Epithelial cell of esophagus (primary cell): ENCODE measurements around the gene DNAH8.

Experiments used
- DNase-seq: peaks from one replicate; pipeline ENCODE4 v3.0.0; 2010; ENCODE audit warnings: low read depth
- H3K4me3 ChIP-seq: 2 replicates; pipeline ENCODE4 v1.5.1; 2011; ENCODE audit warnings: mild to moderate bottlenecking, low read length, control low read depth
- TF ChIP-seq, protein P1 (sequence below): IDR thresholded peaks from 2 replicates; pipeline ENCODE4 v1.5.1; 2011; ENCODE audit warnings: low read depth, mild to moderate bottlenecking, low read length, control low read depth, inconsistent platforms; ENCODE audit not compliant: insufficient read depth; ENCODE audit errors: missing control alignments

DNAH8 gene

DNA sequence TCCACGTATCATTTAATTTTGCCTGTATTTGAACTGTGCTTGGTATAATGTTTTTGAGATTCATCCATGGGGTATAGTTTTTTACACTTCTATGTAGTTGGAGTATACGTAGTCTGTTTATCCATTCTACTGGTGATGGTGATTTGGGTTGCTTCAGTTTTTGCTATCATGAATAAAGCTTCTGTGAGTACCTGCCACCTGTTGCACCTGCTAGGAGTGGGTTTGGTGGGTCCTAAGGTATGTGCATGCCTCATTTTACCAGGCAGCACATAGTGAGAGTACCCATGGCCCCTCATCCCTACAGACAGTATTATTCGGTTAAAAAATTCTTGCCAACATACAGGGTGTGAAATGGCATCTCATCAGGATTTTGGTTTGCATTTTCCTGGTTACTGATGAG lies 92.9 kb downstream of the DNAH8 start:
- TF ChIP-seq, protein P1, sequence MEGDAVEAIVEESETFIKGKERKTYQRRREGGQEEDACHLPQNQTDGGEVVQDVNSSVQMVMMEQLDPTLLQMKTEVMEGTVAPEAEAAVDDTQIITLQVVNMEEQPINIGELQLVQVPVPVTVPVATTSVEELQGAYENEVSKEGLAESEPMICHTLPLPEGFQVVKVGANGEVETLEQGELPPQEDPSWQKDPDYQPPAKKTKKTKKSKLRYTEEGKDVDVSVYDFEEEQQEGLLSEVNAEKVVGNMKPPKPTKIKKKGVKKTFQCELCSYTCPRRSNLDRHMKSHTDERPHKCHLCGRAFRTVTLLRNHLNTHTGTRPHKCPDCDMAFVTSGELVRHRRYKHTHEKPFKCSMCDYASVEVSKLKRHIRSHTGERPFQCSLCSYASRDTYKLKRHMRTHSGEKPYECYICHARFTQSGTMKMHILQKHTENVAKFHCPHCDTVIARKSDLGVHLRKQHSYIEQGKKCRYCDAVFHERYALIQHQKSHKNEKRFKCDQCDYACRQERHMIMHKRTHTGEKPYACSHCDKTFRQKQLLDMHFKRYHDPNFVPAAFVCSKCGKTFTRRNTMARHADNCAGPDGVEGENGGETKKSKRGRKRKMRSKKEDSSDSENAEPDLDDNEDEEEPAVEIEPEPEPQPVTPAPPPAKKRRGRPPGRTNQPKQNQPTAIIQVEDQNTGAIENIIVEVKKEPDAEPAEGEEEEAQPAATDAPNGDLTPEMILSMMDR = no peak
- no peak overlapping the region for H3K4me3 ChIP-seq
- no peak for DNase-seq

DNA sequence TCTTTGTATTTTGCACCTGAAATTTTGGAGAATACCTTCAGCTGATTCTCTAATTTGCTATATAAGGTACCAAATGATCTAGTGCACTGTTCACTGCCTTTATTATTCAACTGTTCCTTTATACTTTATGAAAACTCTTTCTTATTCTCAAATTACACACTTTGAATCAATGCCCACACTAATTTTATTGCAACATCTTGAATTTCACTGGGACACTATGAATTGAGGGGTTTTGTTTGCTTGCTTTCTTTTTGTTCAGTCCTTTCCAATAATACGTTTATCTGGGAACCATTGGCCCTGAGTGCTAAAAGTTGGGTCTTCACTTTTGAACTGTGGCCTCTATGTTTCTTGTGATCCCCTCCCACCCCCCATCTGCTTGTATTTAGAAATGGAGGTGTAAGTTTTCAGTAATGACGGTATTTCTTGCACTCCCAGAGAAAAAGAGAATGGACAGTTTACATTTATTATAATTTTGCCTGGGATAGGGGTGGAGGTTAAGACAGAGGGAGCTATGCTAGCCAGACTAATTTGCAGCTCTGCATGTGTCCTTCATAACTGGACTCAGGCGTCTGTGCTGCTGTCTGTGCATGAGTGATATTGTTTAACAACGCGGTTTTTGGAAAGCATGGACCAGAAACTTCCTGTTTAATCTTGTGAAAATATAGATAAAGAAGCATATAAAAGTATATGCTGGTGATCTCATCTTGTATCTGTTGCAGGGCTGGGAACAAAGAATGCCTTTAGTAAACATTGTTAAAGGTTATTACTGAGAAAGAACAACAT lies 98.1 kb downstream of the DNAH8 start:
- no peak for DNase-seq
- TF ChIP-seq, protein P1 = no peak

GRCh38 chr6:38814761-38815160 lies 99.7 kb downstream of the DNAH8 start:
- DNase-seq = no peak
- TF ChIP-seq, protein P1 = no peak

More for the DNA sequence above, 98.1 kb downstream of the DNAH8 start:
- no peak overlapping the region for H3K4me3 ChIP-seq

DNA sequence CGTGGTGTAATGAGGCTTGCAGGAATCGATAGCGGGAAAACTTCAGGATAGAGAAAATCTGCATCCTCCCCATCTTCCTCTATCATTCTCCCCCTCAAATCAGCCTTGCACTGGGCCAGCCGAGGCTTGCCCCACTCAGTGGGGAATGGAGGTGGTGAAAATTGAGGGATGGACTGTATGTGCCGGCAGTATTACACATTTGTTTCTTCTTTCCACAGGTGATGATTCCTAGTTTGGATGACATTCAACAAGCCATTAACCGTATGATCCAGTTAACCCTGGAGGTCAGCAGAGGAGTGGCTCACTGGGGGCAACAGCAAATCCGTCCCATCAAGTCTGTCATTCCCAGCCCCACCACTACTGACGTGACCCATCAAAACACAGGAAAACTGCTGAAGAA lies 100.1 kb downstream of the DNAH8 start:
- no peak for DNase-seq
- H3K4me3 ChIP-seq = no peak overlapping the region
- TF ChIP-seq, protein P1 = no peak

More at GRCh38 chr6:38814761-38815160, 99.7 kb downstream of the DNAH8 start:
- no peak overlapping the region for H3K4me3 ChIP-seq

GRCh38 chr6:38818691-38819090 lies 103.6 kb downstream of the DNAH8 start:
- no peak for DNase-seq

DNA sequence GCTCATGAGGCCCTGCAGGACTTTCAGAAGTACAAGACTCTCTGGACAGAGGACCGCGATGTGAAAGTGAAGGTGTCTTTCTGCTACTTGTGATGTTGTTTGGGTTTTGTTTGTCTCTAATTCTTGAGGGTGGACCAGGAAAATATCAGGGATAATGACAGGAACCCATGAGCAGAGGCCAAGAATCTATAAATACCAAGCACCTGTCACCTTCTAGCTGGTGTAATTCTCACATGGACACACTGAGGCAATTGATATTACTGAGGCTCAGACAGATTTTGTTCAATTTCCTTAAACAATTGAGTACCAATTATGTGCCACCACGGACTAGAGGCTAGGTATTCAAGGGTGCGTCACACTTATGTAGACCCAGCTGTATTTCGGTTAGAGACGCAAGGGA lies 107.9 kb downstream of the DNAH8 start:
- DNase-seq = no peak
- H3K4me3 ChIP-seq = no peak overlapping the region
- TF ChIP-seq, protein P1 = no peak

More at GRCh38 chr6:38818691-38819090, 103.6 kb downstream of the DNAH8 start:
- H3K4me3 ChIP-seq = no peak overlapping the region
- TF ChIP-seq, protein P1 = no peak
